Measurements from ENCODE around the gene AMBRA1. TPM values are rescaled to one million over a fixed set of nuclear protein-coding genes. Genes with fewer than 3 reads are reported as not detected.

The AMBRA1 gene
- total RNA-seq, 1 donor from 2014 or later, result 36.9 TPM

DNA sequence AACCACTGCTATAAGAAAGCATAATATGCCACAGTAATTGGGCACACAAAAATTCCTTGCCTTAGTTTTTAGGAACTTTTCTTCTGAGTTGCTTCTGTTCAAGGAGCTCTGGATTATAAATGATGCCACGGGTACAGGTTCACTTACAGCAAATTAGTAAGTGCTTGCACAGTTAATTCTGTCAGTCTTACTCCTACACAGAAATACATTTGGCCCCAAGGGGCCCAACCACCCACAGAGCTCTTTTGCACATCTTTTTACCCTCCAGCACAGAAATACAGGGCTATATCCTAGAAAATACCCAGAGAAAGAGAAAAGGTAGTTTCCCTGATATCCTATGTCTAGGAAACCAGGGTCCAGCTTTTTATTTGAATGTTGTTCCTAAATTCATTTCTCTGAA lies 115.6 kb downstream of the AMBRA1 start:
- DNase-seq (ENCODE audit: low spot score), result no peak
- Mint-ChIP-seq H3K9me3 (ENCODE audit: unreplicated experiment) (no peaks in the 10 kb centered on the region), H3K27me3 (ENCODE audit: unreplicated experiment) (peaks cover 1% of the 10 kb centered on the region), H3K4me3 (ENCODE audit: unreplicated experiment) (no peak overlapping the region), H3K27ac (ENCODE audit: unreplicated experiment) (no peak overlapping the region), H3K4me1 (ENCODE audit: unreplicated experiment) (peaks cover 15% of the 10 kb centered on the region), H3K36me3 (ENCODE audit: low read depth, unreplicated experiment) (no peaks in the 10 kb centered on the region)
- no peak for TF ChIP-seq CTCF (IDR thresholded peaks at IDR 0.05; ENCODE audit: unreplicated experiment)

DNA sequence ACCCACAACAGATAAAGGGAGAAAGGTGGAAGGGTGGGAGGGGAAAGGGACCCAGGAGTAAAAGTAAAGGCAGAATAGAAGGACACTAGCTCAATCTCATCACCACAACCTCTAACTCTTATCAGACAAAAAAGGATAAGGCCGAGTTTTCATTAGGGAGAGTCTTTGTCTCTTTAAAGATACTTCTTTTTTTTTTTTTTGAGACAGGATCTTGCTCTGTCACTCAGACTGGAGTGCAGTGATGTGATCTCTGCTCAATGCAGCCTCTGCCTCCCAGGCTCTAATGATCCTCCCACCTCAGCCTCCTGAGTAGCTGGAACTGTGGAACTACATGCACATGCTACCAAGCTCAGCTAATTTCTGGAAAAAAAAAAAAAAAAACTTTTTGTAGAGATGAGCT lies 116.7 kb downstream of the AMBRA1 start:
- no peak overlapping the region for H3K27ac Mint-ChIP-seq (ENCODE audit: unreplicated experiment)
- peaks cover 20% of the 10 kb centered on the region for H3K4me1 Mint-ChIP-seq (ENCODE audit: unreplicated experiment)
- H3K36me3 Mint-ChIP-seq (ENCODE audit: low read depth, unreplicated experiment), result no peaks in the 10 kb centered on the region
- no peak for DNase-seq (ENCODE audit: low spot score)
- TF ChIP-seq CTCF (IDR thresholded peaks at IDR 0.05; ENCODE audit: unreplicated experiment), result no peak
- no peaks in the 10 kb centered on the region for H3K9me3 Mint-ChIP-seq (ENCODE audit: unreplicated experiment)
- H3K4me3 Mint-ChIP-seq (ENCODE audit: unreplicated experiment), result no peak overlapping the region
- H3K27me3 Mint-ChIP-seq (ENCODE audit: unreplicated experiment), result no peaks in the 10 kb centered on the region

DNA sequence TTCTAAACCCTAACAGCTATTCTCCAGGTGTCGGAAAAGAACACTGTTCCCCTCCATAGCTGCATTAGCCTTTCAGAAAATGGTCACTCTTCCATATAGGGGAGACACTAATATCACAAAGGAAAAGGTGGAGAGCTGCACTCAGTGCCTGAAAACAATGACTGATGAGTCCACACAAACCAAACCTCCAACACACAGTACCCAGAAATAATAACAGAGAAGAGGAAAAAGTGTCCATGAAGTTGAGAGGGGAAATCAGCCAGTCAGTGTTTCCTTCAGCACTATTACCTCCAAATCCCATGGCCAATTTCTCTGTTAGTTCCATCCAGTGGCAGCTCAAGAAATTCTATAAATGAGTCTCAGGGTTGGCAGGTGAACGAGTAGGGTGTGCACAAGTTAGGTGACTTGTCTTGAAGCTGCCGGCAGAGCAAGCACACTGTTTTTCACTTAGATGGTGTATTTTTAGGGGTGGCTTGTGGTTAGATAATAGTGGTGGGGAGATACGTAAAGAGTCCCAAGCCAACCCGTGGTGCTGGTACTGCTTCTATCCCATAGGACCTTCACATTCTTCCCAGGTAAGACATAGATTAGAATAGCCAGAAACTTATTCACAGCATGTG lies 117.8 kb downstream of the AMBRA1 start:
- no peak overlapping the region for H3K27ac Mint-ChIP-seq (ENCODE audit: unreplicated experiment)
- H3K36me3 Mint-ChIP-seq (ENCODE audit: low read depth, unreplicated experiment), result no peaks in the 10 kb centered on the region
- H3K9me3 Mint-ChIP-seq (ENCODE audit: unreplicated experiment), result no peaks in the 10 kb centered on the region
- no peak for TF ChIP-seq CTCF (IDR thresholded peaks at IDR 0.05; ENCODE audit: unreplicated experiment)
- no peak overlapping the region for H3K4me3 Mint-ChIP-seq (ENCODE audit: unreplicated experiment)
- no peak for DNase-seq (ENCODE audit: low spot score)
- peaks cover 20% of the 10 kb centered on the region for H3K4me1 Mint-ChIP-seq (ENCODE audit: unreplicated experiment)
- no peaks in the 10 kb centered on the region for H3K27me3 Mint-ChIP-seq (ENCODE audit: unreplicated experiment)

- Mint-ChIP-seq H3K9me3 (ENCODE audit: unreplicated experiment) (no peaks in the 10 kb centered on the region), H3K36me3 (ENCODE audit: low read depth, unreplicated experiment) (no peaks in the 10 kb centered on the region), H3K27me3 (ENCODE audit: unreplicated experiment) (no peaks in the 10 kb centered on the region), H3K27ac (ENCODE audit: unreplicated experiment) (no peak overlapping the region), H3K4me3 (ENCODE audit: unreplicated experiment) (no peak overlapping the region), H3K4me1 (ENCODE audit: unreplicated experiment) (peaks cover 20% of the 10 kb centered on the region)
- no peak for DNase-seq (ENCODE audit: low spot score)
- no peak for TF ChIP-seq CTCF (IDR thresholded peaks at IDR 0.05; ENCODE audit: unreplicated experiment)
These were observed 118.5 kb downstream of the AMBRA1 start for GRCh38 chr11:46475051-46475925.

GRCh38 chr11:46472662-46472994 lies 121.2 kb downstream of the AMBRA1 start:
- H3K9me3 Mint-ChIP-seq (ENCODE audit: unreplicated experiment), result no peaks in the 10 kb centered on the region
- TF ChIP-seq CTCF (IDR thresholded peaks at IDR 0.05; ENCODE audit: unreplicated experiment), result no peak
- no peaks in the 10 kb centered on the region for H3K36me3 Mint-ChIP-seq (ENCODE audit: low read depth, unreplicated experiment)
- H3K4me1 Mint-ChIP-seq (ENCODE audit: unreplicated experiment), result peaks cover 24% of the 10 kb centered on the region
- no peak overlapping the region for H3K27ac Mint-ChIP-seq (ENCODE audit: unreplicated experiment)
- H3K27me3 Mint-ChIP-seq (ENCODE audit: unreplicated experiment), result no peaks in the 10 kb centered on the region
- DNase-seq (ENCODE audit: low spot score), result no peak
- no peak overlapping the region for H3K4me3 Mint-ChIP-seq (ENCODE audit: unreplicated experiment)
